Measurements from ENCODE around the gene MRPL58.

Gene MRPL58

GRCh38 chr17:75046407-75047289, 34.2 kb downstream of the MRPL58 start, which contains the start of the genes ATP5PD and KCTD2:
Gene ATP5PD (minus strand): TSS chr17:75046969. CDS start chr17:75042650, 4,319 bp downstream.
Gene KCTD2 (plus strand): TSS chr17:75047225. CDS start chr17:75047251, 26 bp downstream.
- DNase-seq (ENCODE audit: low read depth in 2 of 3, low spot score in 2 of 3) = peak; percentile 86 to 96 (median 87)

DNA sequence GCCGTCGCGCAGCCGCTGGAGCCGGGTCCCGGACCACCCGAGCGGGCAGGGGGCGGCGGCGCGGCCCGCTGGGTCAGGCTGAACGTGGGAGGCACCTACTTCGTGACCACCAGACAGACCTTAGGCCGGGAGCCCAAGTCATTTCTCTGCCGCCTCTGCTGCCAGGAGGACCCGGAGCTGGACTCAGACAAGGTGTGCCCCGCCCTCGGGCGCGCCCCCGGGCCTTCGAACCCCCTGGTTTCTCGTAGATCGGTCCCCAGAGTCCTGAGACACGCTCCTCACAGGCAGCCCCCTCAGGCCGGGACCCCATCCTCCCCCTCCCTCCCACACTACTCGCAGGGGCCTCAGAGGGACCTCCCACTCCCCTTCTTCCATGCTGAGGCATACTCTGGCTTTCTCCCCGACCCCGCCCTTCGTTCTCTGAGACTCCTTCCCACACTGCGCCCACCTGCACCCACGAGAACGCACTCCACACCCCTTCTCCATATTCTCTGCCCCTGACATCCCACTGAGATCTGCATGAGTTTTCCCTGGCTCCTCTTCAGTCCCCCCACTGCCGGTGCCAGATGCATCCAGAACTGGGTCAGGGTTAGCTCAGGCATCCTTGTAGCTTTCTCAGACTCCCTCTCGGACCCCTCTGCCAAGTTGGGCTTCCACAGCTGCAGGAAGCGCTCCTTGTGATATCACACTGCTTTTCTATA, 35.1 kb downstream of the MRPL58 start:
- DNase-seq (ENCODE audit: low read depth in 2 of 3, low spot score in 2 of 3) = no peak

GRCh38 chr17:75048249-75048878, 35.9 kb downstream of the MRPL58 start:
- DNase-seq (ENCODE audit: low read depth in 2 of 3, low spot score in 2 of 3) = no peak

DNA sequence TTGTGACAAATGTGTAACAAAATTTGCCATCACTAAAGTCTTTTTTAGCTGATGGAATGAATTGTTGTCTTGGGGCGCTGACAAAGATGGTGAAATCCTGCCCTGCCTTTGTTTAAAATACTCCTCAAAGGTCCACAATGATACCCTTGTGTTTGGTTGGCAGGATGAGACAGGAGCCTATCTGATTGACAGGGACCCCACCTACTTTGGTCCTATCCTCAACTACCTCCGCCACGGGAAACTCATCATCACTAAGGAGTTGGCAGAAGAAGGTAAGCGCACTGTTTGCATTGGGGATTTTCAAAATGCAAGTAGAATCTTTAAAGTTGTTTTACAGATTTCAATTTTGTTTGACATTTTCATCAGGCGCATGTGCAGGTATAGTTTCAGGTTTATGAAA, 36.6 kb downstream of the MRPL58 start:
- no peak for DNase-seq (ENCODE audit: low read depth in 2 of 3, low spot score in 2 of 3)

DNA sequence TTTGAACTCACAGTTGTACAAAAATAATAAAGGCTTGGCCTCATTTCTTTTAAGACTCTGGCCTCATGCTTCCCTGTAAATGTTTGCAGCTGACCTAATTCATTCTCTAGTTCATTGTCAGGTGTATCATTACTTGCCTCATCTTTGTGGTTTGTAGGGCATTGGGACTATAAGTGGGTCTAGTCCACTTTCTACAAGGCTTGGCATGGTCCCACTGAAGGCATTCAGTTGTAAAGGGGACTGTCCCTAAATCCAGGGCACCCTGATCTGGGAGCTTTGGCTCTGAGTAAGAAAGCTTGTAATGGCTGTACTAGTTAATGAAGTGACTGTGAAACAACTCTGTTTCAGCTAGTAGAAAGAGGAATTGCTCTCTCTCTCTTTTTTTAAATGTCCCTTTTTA, 37.2 kb downstream of the MRPL58 start:
- no peak for DNase-seq (ENCODE audit: low read depth in 2 of 3, low spot score in 2 of 3)

GRCh38 chr17:75051941-75052340, 39.5 kb downstream of the MRPL58 start:
- DNase-seq (ENCODE audit: low read depth in 2 of 3, low spot score in 2 of 3) = no peak

- DNase-seq (ENCODE audit: low read depth in 2 of 3, low spot score in 2 of 3) = no peak
These were observed 47.2 kb downstream of the MRPL58 start for GRCh38 chr17:75059369-75060345.

DNA sequence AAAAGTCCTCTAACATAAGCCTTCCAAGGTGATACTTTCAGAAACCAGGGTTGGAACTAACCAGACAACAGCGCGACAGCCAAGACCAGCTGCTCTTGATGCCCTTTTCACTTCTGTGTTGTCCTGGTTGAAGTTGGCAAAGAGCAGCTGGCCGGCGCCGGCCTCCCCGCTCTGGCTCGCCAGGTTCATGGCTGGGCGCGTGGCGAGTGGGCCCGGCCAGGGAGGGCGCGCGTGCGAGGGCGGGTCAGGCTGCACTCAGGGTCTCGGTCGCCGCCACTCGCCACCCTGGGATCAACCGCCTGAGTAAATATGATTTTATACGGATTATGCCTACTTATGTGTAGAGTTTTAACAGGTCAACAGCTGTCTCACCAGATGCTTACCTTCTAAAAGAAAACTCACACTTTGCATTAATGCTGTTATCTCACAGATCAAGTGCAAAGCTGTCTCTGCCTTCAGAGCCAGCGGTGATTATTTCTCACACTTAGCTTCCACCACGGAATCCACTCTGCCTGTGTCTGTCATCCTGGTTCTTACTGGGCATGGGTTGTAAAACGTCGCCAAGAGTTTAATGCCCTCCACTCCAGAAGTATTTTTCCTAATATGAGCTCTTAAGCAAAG, 48.1 kb downstream of the MRPL58 start:
- no peak for DNase-seq (ENCODE audit: low read depth in 2 of 3, low spot score in 2 of 3)

DNA sequence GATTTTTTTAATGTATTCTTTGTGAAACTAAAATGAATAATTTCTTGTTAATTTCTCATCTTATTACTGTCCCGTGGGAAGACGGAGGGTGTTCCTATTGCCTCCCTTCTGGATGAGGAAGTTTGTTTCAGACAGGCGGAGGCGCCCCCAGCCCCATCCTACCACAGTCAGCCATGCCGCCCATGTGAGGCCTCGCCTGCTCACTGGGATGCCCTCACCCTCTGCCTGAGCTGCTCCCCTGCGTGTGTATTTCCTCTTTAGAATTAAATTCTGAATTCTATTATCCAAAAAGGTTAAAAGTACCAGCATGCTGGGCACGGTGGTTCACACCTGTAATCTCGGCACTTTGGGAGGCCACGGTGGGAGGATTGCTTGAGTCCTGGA, 48.6 kb downstream of the MRPL58 start:
- DNase-seq (ENCODE audit: low read depth in 2 of 3, low spot score in 2 of 3) = no peak

DNA sequence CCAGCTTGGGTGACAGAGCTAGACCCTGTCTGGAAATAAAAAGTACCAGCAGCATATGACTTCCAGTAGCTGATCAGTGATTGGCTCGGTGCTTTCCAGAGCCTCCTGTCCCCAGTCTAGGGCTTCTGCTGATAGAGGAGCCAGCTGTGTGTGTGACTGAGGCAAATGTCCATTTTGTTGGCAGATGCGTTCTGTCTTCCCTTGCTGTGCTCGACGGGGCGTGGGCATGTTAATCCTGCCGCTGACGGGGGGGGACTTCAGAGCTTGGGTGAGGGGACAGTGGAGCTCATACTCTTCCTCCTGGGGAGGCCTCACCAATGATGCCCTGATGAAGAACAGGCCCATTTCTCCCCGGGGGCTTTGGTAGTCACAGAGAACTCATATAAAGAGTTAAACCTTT, 49.1 kb downstream of the MRPL58 start:
- DNase-seq (ENCODE audit: low read depth in 2 of 3, low spot score in 2 of 3) = no peak

- no peak for DNase-seq (ENCODE audit: low read depth in 2 of 3, low spot score in 2 of 3)
These were observed 50.7 kb downstream of the MRPL58 start for GRCh38 chr17:75063201-75063600.

DNA sequence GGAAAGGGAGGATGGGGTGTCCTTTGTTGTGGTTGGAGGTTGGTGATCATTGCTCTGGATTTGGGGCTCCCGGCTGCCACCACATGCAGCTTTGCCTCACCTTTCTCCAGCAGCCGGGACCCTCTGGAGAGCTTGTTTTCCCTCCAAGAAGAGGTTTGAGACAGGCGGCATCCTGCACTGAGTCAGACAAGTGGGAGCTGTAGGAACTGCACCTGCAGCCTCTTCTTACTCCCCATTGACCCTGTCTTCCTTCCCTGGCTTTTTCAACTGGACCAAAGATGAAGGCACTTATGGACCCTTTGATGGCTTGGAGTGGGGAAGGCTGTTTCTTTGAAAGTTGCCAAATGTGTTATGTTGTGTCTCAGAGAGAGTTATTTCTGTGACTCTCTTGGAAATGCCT, 51.2 kb downstream of the MRPL58 start:
- no peak for DNase-seq (ENCODE audit: low read depth in 2 of 3, low spot score in 2 of 3)

- DNase-seq (ENCODE audit: low read depth in 2 of 3, low spot score in 2 of 3) = no peak
These were observed 51.6 kb downstream of the MRPL58 start for GRCh38 chr17:75064040-75064439.

- no peak for DNase-seq (ENCODE audit: low read depth in 2 of 3, low spot score in 2 of 3)
These were observed 52.0 kb downstream of the MRPL58 start for GRCh38 chr17:75064460-75064859.

GRCh38 chr17:75064867-75065561, 52.5 kb downstream of the MRPL58 start:
- DNase-seq (ENCODE audit: low read depth in 2 of 3, low spot score in 2 of 3) = no peak

DNA sequence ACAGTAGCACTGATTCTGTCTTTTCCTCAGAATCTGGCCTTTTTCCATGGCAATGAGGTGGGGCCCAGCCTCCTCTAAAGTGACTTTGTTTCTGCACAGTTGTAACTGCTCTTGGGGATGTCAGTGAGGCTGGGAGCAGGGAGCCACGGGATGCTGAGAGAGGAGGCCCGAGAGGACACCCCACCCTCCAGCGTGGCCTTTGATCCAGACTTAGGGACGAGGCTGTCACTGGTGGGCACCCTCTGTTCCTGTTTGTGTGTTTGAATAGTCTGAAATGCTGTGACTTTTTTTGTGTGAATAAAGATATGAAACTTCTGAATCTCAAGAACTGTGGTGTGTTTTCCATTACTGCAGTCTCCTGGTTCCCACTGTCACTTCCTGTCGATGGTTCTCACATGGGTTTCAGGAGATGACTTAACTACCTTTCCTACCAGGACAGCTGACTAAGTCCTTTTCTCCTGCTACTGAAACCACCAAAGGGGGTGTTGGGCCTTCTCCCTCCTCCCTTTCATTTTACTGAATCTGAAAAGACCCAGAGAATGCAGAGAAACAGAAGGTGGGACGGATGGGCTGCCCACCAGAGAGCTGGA, 53.2 kb downstream of the MRPL58 start:
- DNase-seq (ENCODE audit: low read depth in 2 of 3, low spot score in 2 of 3) = no peak

DNA sequence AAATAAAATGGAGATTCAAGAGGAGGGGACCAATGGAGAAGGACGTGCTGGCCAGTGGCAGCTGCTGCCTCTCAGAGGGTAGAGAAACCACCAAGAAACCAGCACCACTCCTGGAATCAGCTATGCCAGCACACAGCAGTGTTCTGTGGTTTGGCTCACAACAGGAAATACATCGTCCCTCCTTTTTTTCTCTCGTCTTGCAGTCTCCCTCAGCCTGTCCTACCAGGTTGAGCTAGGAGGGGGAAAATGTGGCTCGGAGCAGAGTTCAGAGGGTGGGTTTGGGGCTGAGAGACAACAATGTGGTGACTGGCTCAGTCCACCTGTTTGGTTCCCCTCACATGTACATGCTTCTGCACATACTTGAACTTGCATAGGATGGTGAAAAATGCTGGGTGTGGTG, 55.4 kb downstream of the MRPL58 start:
- no peak for DNase-seq (ENCODE audit: low read depth in 2 of 3, low spot score in 2 of 3)

DNA sequence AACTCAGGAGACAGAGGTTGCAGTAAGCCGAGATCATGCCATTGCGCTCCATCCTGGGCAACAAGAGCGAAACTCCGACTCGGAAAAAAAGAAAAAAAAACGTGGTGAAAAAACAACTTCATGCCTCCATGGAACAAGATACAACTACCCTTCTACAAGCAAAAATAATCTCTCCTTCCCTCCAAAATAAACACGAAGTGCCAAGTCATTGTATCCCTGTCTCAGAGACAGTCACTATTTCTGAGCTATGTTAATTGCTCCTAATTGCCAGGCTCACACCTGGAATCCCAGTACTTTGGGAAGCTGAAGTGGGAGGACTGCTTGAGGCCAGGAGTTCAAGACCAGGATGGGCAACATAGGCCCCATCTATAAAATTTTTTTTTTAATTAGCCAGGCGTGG, 56.3 kb downstream of the MRPL58 start:
- no peak for DNase-seq (ENCODE audit: low read depth in 2 of 3, low spot score in 2 of 3)

GRCh38 chr17:75069783-75070182, 57.3 kb downstream of the MRPL58 start:
- DNase-seq (ENCODE audit: low read depth in 2 of 3, low spot score in 2 of 3) = no peak
